Right lung (tissue), 5 donors: ENCODE measurements around the gene TSKS. TPM values are rescaled to one million over a fixed set of nuclear protein-coding genes. Genes with fewer than 3 reads are reported as not detected.
A peak's percentile ranks its signal among the peaks of the same experiment; 100 is the strongest.

Source experiments
- DNase-seq, 2 donors: peaks; one replicate each; pipeline ENCODE4 v3.0.0-alpha.2; 2013
- polyA plus RNA-seq, 5 donors: library from polyadenylated mRNA; unstranded; fragments of 120-200 nt; gene quantifications; one replicate each; pipeline versions ENCODE4 v1.2.1 to v1.2.3, GENCODE V29; 2013; ENCODE audit warnings: inconsistent platforms in 1 of 5, low replicate concordance in 1 of 5; ENCODE audit not compliant: insufficient read length in 5 of 5, insufficient read depth in 1 of 5

The TSKS gene
- polyA plus RNA-seq, 5 donors: 0.16 to 0.36 (median 0.28) TPM

DNA sequence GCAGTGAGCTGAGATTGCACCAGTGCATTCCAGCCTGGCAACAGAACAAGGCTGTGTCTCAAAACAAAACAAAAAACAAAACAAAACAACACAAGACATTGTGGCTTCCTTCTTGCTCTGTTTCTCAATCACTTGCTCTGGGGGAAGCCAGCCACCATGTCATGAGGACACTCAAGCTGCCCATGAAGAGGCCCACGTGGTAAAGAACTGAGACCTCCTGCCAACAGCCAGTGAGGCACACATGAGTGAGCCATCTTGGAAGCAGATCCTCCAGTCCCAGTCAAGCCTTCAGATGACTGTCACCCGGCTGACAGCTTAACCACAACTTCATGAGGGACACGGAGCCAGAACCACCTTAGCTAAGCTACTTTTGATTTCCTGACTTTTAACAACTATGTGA lies 47.0 kb downstream of the TSKS start:
- no peak for DNase-seq

DNA sequence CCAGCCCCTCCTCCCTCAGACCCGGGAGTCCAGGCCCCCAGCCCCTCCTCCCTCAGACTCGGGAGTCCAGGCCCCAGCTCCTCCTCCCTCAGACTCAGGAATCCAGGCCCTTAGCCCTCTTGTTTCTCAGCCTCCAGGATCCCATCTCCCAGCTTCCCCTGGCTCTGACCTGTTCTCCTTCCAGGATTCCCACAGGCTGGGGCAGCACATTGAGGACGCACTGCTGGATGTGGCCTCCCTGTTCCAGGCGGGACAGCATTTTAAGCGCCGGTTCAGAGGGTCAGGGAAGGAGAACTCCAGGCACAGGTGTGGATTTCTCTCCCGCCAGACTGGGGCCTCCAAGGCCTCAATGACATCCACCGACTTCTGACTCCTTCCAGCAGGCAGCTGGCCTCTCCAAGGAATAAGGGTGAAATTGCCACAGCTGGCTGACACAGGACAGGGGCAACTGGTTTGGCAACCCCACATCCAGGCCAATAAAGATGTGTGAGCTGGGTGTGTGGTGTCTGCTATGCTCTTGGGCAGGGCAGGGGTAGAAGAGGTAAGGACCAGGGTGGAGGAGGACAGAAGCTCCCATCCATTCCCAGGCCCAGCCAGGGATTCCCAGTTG lies 49.8 kb downstream of the TSKS start:
- DNase-seq: no peak

DNA sequence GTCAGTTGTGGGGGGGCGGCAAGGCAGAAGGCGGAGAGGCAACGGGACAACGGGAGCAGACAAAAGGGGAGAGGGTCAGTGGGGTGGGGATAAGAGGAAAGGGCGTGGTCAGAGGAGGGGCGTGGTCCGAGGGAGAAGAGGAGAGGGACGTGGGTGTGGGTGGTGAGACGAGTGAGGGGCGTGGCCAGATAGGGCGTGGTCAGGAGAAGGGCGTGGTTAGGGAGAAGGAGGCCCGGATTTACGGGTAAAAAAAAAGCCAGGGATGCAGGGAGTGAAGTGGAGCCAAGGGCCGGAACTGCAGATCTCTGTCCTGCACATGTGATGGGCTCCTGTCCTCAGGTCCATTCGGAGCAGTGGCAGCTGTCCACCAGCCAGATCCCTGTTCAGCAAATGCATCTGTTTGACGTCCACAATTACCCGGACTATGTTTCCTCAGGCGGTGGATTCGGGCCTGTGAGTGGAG lies 50.7 kb downstream of the TSKS start:
- no peak for DNase-seq

DNA sequence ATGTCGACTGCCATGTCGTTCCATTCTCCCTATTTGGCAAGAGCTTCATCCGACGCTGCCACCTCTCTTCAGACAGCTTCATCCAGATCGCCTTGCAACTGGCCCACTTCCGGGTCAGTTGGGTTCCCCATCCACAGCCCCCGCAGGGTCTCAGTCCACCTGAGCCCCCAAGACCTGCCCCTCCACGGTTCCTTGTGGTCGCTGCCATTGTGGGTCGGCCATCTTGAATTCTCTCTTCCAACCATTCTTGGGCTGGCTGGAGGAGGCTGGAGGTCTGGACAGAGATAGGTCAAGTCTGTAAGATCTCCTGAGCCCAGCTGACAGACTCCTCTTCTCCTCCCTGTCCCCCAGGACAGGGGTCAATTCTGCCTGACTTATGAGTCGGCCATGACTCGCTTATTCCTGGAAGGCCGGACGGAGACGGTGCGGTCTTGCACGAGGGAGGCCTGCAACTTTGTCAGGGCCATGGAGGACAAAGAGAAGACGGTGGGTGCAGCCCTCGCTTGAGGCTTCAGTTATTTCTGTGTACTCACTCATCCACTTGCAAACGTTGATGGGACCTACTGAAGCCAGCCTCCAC lies 52.6 kb downstream of the TSKS start:
- DNase-seq: no peak

DNA sequence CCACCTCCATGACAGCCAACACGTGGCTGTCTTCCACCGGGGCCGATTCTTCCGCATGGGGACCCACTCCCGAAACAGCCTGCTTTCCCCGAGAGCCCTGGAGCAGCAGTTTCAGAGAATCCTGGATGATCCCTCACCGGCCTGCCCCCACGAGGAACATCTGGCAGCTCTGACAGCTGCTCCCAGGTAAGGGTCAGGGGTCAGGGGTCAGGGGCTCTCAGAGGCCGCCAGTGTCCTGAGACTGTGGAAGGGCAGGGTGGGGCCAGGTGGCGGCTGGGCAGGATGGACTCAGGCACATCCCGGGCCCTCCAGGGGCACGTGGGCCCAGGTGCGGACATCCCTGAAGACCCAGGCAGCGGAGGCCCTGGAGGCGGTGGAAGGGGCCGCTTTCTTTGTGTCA lies 57.2 kb downstream of the TSKS start:
- no peak for DNase-seq

DNA sequence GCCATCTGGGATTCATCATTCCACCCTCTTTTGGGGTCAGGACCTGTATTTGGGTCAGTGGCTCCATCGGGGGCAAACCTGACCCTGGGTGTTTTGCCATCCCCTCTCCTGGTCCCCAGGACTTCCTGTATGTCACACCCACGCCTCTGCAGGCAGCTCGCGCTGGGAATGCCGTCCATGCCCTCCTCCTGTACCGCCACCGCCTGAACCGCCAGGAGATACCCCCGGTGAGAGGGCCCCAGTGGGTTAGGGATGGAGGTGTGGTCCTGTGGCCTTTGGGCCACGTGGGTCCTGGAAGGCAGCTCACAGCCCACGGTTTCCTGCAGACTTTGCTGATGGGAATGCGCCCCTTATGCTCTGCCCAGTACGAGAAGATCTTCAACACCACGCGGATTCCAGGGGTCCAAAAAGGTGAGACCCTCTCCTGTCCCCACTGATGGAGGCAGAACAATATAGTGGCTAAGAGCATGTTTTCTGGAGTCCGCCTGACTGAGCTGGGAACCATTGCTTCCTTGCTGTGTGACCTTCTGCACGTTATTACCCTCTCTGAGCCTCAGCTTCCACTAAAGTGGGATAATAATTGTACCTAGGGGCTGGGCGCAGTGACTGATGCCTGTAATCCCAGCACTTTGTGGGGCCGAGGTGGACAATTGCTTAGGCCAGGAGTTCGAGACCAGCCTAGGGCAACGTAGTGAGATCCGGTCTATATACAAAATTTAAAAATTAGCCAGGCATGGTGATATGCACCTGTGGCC lies 58.0 kb downstream of the TSKS start:
- DNase-seq: no peak

DNA sequence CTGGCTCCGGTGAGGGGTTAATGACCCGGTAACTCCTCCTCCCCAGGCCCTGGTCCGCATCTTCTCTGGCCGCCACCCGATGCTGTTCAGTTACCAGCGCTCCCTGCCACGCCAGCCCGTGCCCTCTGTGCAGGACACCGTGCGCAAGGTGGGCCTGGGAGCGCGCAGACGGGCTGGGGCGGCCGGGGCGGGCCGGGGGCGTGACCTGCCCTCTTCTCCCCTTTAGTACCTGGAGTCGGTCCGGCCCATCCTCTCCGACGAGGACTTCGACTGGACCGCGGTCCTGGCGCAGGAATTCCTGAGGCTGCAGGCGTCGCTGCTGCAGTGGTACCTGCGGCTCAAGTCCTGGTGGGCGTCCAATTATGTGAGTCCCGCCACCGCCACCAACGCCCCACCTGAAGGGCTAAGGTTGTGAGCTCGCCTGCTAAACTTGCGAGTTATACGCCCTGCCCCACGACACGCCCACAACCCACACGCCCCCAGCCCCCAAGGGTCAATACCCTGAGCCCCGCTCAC lies 61.8 kb downstream of the TSKS start:
- DNase-seq: no peak

DNA sequence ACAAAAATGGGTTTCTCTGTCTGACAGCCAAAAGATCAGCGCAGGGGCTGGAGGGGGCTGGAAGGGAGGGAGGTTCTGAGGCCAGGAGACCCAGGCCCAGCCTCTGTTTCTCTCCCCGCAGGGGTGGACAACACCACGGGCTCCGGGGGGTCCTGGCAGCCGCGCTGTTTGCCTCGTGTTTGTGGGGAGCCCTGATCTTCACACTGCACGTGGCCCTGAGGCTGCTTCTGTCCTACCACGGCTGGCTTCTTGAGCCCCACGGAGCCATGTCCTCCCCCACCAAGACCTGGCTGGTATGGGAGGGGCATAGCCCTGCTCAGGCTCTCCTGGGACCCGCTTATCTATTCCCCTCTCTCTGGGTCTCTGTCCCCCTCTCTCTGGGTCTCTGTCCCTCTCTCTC lies 62.5 kb downstream of the TSKS start:
- no peak for DNase-seq

DNA sequence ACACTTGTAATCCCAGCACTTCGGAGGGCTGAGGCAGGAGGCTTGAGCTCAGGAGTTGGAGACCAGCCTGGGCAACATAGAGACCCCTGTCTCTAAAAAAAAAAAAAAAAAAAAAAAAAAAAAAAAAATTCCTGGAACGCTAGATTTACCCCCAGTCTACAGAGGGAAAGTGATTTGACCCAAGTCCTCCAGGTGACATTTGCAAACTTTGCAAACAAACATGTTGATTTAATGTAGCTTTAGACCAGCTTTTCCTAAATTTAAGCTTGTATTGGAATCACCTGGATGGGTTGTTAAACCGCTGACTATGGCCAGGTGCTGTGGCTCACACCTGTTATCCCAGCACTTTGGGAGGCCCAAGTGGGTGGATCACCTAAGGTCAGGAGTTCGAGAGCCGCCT lies 63.7 kb downstream of the TSKS start:
- no peak for DNase-seq

DNA sequence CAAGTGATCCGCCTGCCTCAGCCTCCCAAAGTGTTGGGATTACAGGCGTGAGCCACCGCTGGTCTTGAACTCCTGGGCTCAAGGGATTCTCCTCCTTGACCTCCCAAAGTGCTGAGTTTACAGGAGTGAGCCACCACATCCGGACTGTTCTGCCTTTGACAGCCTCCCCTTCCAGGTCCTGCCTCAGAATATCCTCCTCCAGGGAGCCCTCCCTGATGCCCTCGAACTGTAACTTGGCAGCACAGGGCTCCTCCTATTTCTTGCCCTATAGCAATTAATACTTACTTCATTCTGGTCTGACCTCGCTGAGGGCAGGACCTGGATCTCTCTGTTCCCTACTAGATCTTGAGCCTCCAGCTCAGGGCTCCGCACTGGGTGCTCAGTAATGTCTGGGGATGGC lies 66.2 kb downstream of the TSKS start:
- no peak for DNase-seq

DNA sequence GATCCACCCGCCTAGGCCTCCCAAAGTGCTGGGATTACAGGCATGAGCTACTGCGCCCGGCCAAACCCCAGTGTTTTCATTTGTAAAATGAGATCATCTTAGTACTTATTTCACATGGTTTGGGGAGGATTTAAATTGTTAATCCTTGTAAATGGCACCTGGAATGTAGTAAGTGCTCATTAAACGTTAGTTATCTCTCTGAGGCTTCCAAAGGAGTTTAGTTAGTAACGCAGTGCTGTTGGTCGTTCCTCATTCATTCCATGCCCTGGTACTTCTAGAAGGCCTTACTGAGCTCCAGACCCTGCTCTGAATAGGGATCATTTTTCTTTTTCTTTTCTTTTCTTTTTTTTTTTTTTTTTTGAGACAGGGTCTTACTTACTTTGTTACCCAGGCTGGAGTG lies 67.0 kb downstream of the TSKS start:
- DNase-seq: no peak

DNA sequence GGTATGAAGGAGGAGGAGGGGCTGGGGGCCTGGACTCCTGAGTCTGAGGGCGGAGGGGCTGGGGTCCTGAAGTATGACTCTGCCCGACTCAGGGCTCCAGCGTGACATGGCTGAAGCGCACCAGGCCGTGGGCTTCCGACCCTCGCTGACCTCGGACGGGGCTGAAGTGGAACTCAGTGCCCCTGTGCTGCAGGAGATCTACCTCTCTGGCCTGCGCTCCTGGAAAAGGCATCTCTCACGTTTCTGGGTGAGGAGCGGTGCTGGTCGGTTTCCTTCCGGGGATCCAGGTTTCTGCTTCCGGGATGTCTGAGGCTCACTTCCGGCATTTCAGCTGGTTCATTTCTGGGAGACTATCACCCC lies 71.0 kb downstream of the TSKS start:
- no peak for DNase-seq

DNA sequence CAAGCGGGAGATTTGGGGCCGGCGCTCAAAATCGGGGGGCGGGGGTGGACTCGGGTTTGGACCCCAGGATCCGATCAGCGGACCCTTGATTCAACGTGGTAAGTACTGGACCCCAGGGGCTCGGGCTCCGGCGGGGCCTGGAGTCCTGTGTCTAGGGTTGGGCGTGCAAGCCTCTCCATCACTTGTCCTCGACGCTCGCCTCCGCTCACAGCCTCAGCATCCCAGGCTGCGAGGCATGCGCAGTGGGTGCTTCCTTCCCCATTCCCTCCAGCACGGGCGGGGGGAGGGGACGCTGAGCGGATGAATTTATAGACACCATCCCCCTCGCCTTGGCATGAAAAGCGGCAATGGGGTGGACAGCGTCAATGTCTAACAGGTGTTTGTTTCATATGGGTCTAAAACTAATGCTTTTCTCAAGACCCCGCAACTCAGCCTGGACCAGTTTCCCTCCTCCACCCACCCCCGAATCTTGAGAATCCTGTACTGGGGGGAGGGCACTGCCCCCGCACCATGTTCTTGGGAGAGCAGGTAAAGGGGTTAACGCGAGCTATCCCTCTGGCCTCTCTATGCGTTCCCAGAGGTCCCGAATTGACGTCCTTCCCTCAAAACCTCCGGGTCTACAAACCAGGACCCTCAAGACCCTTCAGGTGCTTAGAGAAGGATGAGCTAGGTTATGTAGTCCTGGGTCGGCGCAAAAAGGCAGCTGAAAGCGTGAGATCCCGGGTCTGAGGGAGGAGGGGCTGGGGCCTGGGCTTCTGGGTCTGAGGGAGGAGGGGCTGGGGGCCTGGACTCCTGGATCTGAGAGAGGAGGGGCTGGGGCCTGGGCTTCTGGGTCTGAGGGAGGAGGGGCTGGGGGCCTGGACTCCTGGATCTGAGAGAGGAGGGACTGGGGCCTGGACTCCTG lies 71.6 kb downstream of the TSKS start:
- DNase-seq: peak; percentile 57 to 58

DNA sequence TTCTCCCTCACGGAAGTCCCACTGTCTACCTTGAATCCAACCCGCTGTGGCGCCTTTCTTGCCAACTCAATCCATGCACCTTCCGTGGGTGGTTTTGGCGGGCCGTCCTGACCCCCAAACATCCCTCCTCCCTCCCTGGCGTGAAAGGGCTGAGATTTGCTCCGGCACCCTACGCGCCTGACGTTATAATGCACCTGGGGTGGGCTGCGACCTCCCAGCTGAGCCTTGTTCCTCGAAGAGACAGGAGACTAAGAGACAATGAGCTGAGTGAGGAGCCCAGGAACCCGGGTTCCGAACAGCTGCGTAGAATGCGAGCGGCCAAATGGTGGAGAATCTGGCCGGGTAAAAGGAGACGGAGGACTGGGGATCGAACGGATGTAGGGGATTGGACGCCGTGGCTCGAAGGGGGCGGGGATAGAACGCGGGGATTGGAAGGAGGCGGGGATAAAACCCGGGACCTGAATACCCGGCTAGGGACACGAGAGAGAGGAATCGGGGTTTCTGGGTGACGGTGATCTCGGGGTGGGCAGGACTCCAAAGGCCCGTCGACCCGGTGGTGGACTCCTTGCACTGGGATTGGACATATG lies 72.4 kb downstream of the TSKS start, which contains the start of gene CPT1C:
TSS of gene CPT1C (plus strand) at position 461 of the 587 bp plus-strand sequence. CDS start 1,137 bp downstream, outside the sequence.
- peak; percentile 74 to 83 for DNase-seq

DNA sequence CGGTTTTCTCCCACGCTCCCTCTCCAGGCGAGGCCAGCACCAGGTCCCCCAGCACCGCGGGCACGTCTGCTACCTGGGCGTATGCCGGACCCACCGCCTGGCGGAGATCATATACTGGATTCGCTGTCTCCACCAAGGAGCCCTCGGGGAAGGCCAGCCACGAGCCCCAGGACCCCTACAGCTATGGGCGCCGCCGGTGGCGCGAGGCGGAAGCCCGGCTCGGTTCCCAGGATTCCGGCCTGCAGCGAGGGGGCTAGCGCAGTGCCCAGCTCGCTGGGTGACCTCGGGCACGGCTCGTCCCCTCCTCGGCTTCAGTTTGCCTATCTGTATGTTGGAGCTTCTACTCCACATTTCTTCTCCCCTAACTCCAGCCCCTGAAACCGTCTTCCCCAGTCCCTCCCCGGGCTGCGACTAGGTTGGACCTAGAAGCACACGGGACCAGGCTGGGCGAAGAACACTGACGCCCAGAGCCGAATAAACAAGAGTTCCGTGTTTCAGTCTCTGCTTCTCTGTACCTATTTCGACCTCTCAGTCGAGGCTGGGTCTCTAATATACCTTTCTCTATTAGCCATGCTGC lies 72.9 kb downstream of the TSKS start:
- DNase-seq: no peak

Other genes with a start within 250 kb of the TSKS start
- 10 to 100 TPM; 13.9 to 48.4 (median 21.5) TPM for gene RCN3, start 235.3 kb downstream of the TSKS start, polyA plus RNA-seq
- gene NOSIP, start 182.8 kb downstream of the TSKS start, polyA plus RNA-seq: 10 to 100 TPM; 51.0 to 80.7 (median 59.0) TPM
- 1 to 10 TPM; 3.3 to 6.1 (median 4.4) TPM for gene PRRG2, start 182.0 kb downstream of the TSKS start, polyA plus RNA-seq
- gene PRR12, start 172.1 kb downstream of the TSKS start, polyA plus RNA-seq: 10 to 100 TPM; 15.9 to 35.4 (median 23.7) TPM
- 10 to 100 TPM; 20.3 to 39.5 (median 24.7) TPM for gene RRAS, start 123.2 kb downstream of the TSKS start, polyA plus RNA-seq
- gene SCAF1, start 121.1 kb downstream of the TSKS start, polyA plus RNA-seq: 10 to 100 TPM; 18.4 to 45.0 (median 31.3) TPM
- gene IRF3, start 97.4 kb downstream of the TSKS start, polyA plus RNA-seq: 10 to 100 TPM; 48.9 to 87.5 (median 73.7) TPM
- gene BCL2L12, start 97.4 kb downstream of the TSKS start, polyA plus RNA-seq: 10 to 100 TPM; 20.2 to 34.8 (median 24.7) TPM
- gene PRMT1, start 86.0 kb downstream of the TSKS start, polyA plus RNA-seq: 100 to 1,000 TPM; 189 to 299 (median 236) TPM
- 1 to 10 TPM in 4 of 5 donors, under 1 TPM in 1; 0.76 to 2.8 (median 1.3) TPM for gene ADM5, start 73.7 kb downstream of the TSKS start, polyA plus RNA-seq
- gene CPT1C, start 72.2 kb downstream of the TSKS start, polyA plus RNA-seq: 10 to 100 TPM; 24.3 to 34.0 (median 27.8) TPM
- gene AP2A1, start 3.7 kb upstream of the TSKS start, polyA plus RNA-seq: 10 to 100 TPM; 47.8 to 87.2 (median 57.3) TPM
- gene FUZ, start 50.0 kb upstream of the TSKS start, polyA plus RNA-seq: 10 to 100 TPM; 21.6 to 28.9 (median 27.2) TPM
- gene MED25, start 55.0 kb upstream of the TSKS start, polyA plus RNA-seq: 10 to 100 TPM; 45.4 to 63.8 (median 54.8) TPM
- 100 to 1,000 TPM; 207 to 317 (median 259) TPM for gene PTOV1, start 87.9 kb upstream of the TSKS start, polyA plus RNA-seq
- gene PNKP, start 104.3 kb upstream of the TSKS start, polyA plus RNA-seq: 10 to 100 TPM; 54.1 to 76.4 (median 59.0) TPM
- gene AKT1S1, start 114.0 kb upstream of the TSKS start, polyA plus RNA-seq: 10 to 100 TPM; 26.9 to 49.1 (median 29.9) TPM
- 10 to 100 TPM; 32.2 to 49.5 (median 48.3) TPM for gene TBC1D17, start 114.4 kb upstream of the TSKS start, polyA plus RNA-seq
- 1 to 10 TPM; 1.0 to 2.1 (median 1.5) TPM for gene IL4I1, start 133.6 kb upstream of the TSKS start, polyA plus RNA-seq
- 10 to 100 TPM; 20.8 to 38.5 (median 22.9) TPM for gene ATF5, start 165.9 kb upstream of the TSKS start, polyA plus RNA-seq
- 10 to 100 TPM; 52.9 to 69.1 (median 62.4) TPM for gene NUP62, start 166.2 kb upstream of the TSKS start, polyA plus RNA-seq
- under 1 TPM; 0.23 to 0.97 (median 0.52) TPM for gene SIGLEC11, start 197.9 kb upstream of the TSKS start, polyA plus RNA-seq